IPS DF 6.9 (cell line): ENCODE data around the gene NCKAP5.

Experiments used
- DNase-seq: peaks from one replicate; pipeline ENCODE4 v3.0.0-alpha.2; 2013; ENCODE audit warnings: low read depth, low spot score
- H3K27ac ChIP-seq: one replicate; pipeline ENCODE4 v1.5.1; 2013; ENCODE audit warnings: low read length, control low read depth
- H3K27me3 ChIP-seq: 2 replicates; pipeline ENCODE4 v1.6.1; 2013; ENCODE audit warnings: mild to moderate bottlenecking, low read length; ENCODE audit not compliant: control insufficient read depth, insufficient read depth
- H3K36me3 ChIP-seq: 2 replicates; pipeline ENCODE4 v1.6.1; 2013; ENCODE audit warnings: low read length; ENCODE audit not compliant: control insufficient read depth, insufficient read depth
- H3K4me1 ChIP-seq: 2 replicates; pipeline ENCODE4 v1.6.1; 2013; ENCODE audit warnings: low read length; ENCODE audit not compliant: control insufficient read depth, insufficient read depth
- H3K4me3 ChIP-seq: 2 replicates; pipeline ENCODE4 v1.5.1; 2013; ENCODE audit warnings: mild to moderate bottlenecking, low read length
- H3K9me3 ChIP-seq: 2 replicates; pipeline ENCODE4 v1.6.1; 2013; ENCODE audit warnings: low read length, inconsistent platforms; ENCODE audit not compliant: control insufficient read depth, insufficient read depth
- WGBS: extraction: QIAGEN DNeasy Blood & Tissue Kit; methylation state at CpG from one replicate; pipeline ENCODE4 v1.1.7; 2013; ENCODE audit warnings: mixed read lengths, missing lambda C conversion rate; ENCODE audit not compliant: insufficient read length, insufficient coverage; 5-methylcytosine and 5-hydroxymethylcytosine counted together

NCKAP5 gene

GRCh38 chr2:132849118-132849517, 719.1 kb downstream of the NCKAP5 start:
- no peaks in the 10 kb centered on the region for H3K36me3 ChIP-seq
- no peak overlapping the region for H3K4me3 ChIP-seq
- WGBS, result no CpG with 5 or more reads among the region's 1 CpG
- H3K27ac ChIP-seq, result no peak overlapping the region
- no peaks in the 10 kb centered on the region for H3K27me3 ChIP-seq
- no peaks in the 10 kb centered on the region for H3K9me3 ChIP-seq
- H3K4me1 ChIP-seq, result no peaks in the 10 kb centered on the region
- no peak for DNase-seq

- Histone ChIP-seq H3K4me1 (no peaks in the 10 kb centered on the region), H3K27ac (no peak overlapping the region), H3K9me3 (no peaks in the 10 kb centered on the region), H3K27me3 (no peaks in the 10 kb centered on the region), H3K36me3 (no peaks in the 10 kb centered on the region), H3K4me3 (no peak overlapping the region)
- no peak for DNase-seq
Measured at GRCh38 chr2:132845339-132845738, 722.9 kb downstream of the NCKAP5 start.

GRCh38 chr2:132844585-132844984, 723.7 kb downstream of the NCKAP5 start:
- whole genome bisulfite sequencing, result no CpG with 5 or more reads among the region's 4 CpGs
- no peaks in the 10 kb centered on the region for H3K27me3 ChIP-seq
- no peak for DNase-seq
- H3K27ac ChIP-seq, result no peak overlapping the region
- no peak overlapping the region for H3K4me3 ChIP-seq
- no peaks in the 10 kb centered on the region for H3K36me3 ChIP-seq
- no peaks in the 10 kb centered on the region for H3K4me1 ChIP-seq
- H3K9me3 ChIP-seq, result no peaks in the 10 kb centered on the region

GRCh38 chr2:132837769-132838168, 730.5 kb downstream of the NCKAP5 start:
- Histone ChIP-seq H3K4me1 (0 out of 2 replicates have a peak, but pooled peaks cover 1% of the 10 kb centered on the region), H3K27ac (no peak overlapping the region), H3K4me3 (no peak overlapping the region), H3K36me3 (no peaks in the 10 kb centered on the region), H3K27me3 (no peaks in the 10 kb centered on the region), H3K9me3 (no peaks in the 10 kb centered on the region)
- WGBS, result no CpG with 5 or more reads among the region's 1 CpG
- DNase-seq, result no peak

GRCh38 chr2:132830321-132830827, 737.9 kb downstream of the NCKAP5 start:
- Histone ChIP-seq H3K36me3 (no peaks in the 10 kb centered on the region), H3K27ac (no peak overlapping the region), H3K4me1 (peaks cover 3% of the 10 kb centered on the region; the same call in 1 of the 2 replicates), H3K27me3 (no peaks in the 10 kb centered on the region), H3K4me3 (no peak overlapping the region), H3K9me3 (no peaks in the 10 kb centered on the region)
- DNase-seq, result no peak
- no CpG with 5 or more reads among the region's 3 CpGs for WGBS

- no peaks in the 10 kb centered on the region for H3K9me3 ChIP-seq
- no peak overlapping the region for H3K4me3 ChIP-seq
- H3K27ac ChIP-seq, result no peak overlapping the region
- H3K36me3 ChIP-seq, result no peaks in the 10 kb centered on the region
- no peaks in the 10 kb centered on the region for H3K27me3 ChIP-seq
- DNase-seq, result no peak
- no CpG with 5 or more reads among the region's 2 CpGs for WGBS
- peaks cover 3% of the 10 kb centered on the region; the same call in 1 of the 2 replicates for H3K4me1 ChIP-seq
Measured at GRCh38 chr2:132825601-132826000, 742.7 kb downstream of the NCKAP5 start.

GRCh38 chr2:132824716-132825115, 743.5 kb downstream of the NCKAP5 start:
- no peak overlapping the region for H3K4me3 ChIP-seq
- no peaks in the 10 kb centered on the region for H3K36me3 ChIP-seq
- DNase-seq, result no peak
- no peaks in the 10 kb centered on the region for H3K9me3 ChIP-seq
- no peaks in the 10 kb centered on the region for H3K27me3 ChIP-seq
- H3K27ac ChIP-seq, result no peak overlapping the region
- H3K4me1 ChIP-seq, result no peaks in the 10 kb centered on the region

GRCh38 chr2:132816234-132816633, 752.0 kb downstream of the NCKAP5 start:
- Histone ChIP-seq H3K9me3 (0 out of 2 replicates have a peak, but pooled peaks cover 1% of the 10 kb centered on the region), H3K27me3 (no peaks in the 10 kb centered on the region), H3K36me3 (no peaks in the 10 kb centered on the region), H3K27ac (no peak overlapping the region), H3K4me3 (no peak overlapping the region), H3K4me1 (no peaks in the 10 kb centered on the region)
- DNase-seq, result no peak
- no CpG with 5 or more reads among the region's 7 CpGs for WGBS

GRCh38 chr2:132815516-132815915, 752.7 kb downstream of the NCKAP5 start:
- H3K27me3 ChIP-seq, result no peaks in the 10 kb centered on the region
- H3K4me1 ChIP-seq, result no peaks in the 10 kb centered on the region
- H3K36me3 ChIP-seq, result no peaks in the 10 kb centered on the region
- H3K4me3 ChIP-seq, result no peak overlapping the region
- no peak overlapping the region for H3K27ac ChIP-seq
- WGBS, result no CpG with 5 or more reads among the region's 2 CpGs
- DNase-seq, result no peak
- H3K9me3 ChIP-seq, result 0 out of 2 replicates have a peak, but pooled peaks cover 1% of the 10 kb centered on the region

- no peak for DNase-seq
Measured at GRCh38 chr2:132814651-132815050, 753.6 kb downstream of the NCKAP5 start.

GRCh38 chr2:132813422-132813821, 754.8 kb downstream of the NCKAP5 start:
- Histone ChIP-seq H3K4me3 (no peak overlapping the region), H3K9me3 (0 out of 2 replicates have a peak, but pooled peaks cover 1% of the 10 kb centered on the region)

More at GRCh38 chr2:132814651-132815050, 753.6 kb downstream of the NCKAP5 start:
- H3K4me3 ChIP-seq, result no peak overlapping the region
- no peak overlapping the region for H3K27ac ChIP-seq
- H3K4me1 ChIP-seq, result no peaks in the 10 kb centered on the region
- 0 out of 2 replicates have a peak, but pooled peaks cover 1% of the 10 kb centered on the region for H3K9me3 ChIP-seq
- no peaks in the 10 kb centered on the region for H3K36me3 ChIP-seq
- WGBS, result no CpG with 5 or more reads among the region's 3 CpGs
- no peaks in the 10 kb centered on the region for H3K27me3 ChIP-seq

More at GRCh38 chr2:132813422-132813821, 754.8 kb downstream of the NCKAP5 start:
- no CpG with 5 or more reads among the region's 2 CpGs for WGBS
- Histone ChIP-seq H3K27me3 (no peaks in the 10 kb centered on the region), H3K4me1 (no peaks in the 10 kb centered on the region), H3K36me3 (no peaks in the 10 kb centered on the region), H3K27ac (no peak overlapping the region)
- DNase-seq, result no peak
